Left hindlimb (tissue), 1 donor: ENCODE data around the gene GGACT.

Source experiments
- DNase-seq: peaks from one replicate; pipeline ENCODE4 v3.0.0-alpha.2; 2018

The GGACT gene

GRCh38 chr13:100510208-100510957, 78.2 kb downstream of the GGACT start:
- no peak for DNase-seq

DNA sequence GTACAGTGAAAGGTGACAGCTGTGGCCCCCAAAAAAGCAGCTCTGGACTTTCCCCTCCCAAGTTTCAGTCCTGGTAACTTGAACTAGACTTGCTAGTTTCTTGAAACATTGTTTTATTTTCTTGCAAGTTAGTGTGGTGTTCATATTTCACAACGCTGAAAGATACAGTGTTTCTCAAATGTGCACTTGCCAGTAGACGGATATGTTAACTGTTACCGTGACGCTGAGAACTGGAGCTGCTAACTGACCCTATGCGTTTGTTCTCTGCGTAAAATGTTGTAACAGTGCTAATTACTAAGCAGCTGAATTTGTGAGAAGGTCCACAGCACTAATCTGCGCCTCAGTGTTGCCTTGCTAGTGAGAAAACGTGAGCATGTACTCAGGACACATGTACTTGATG, 79.6 kb downstream of the GGACT start:
- DNase-seq: no peak

GRCh38 chr13:100508455-100508854, 80.1 kb downstream of the GGACT start:
- no peak for DNase-seq

- no peak for DNase-seq
Measured at GRCh38 chr13:100506600-100507422, 81.8 kb downstream of the GGACT start.

DNA sequence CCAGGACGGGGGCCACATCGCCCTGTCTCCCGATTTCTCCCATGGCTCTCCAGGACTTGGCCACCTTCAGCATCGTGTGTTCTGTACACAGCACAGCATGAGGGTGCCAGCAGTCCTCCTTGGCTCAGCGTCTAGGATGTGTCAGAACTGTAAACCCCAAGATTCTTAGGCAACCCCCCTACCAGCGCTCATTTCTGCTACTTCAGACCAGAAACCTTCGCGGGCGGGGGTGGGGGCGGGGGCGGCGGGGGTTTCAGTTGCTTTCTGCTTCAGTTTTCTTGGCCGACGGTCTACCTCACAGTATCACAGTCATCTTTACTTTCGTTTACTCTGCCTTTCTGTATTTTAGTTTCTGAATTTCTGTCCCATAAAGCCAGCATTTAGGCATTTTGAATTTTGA, 82.4 kb downstream of the GGACT start:
- no peak for DNase-seq

GRCh38 chr13:100503622-100504021, 85.0 kb downstream of the GGACT start:
- DNase-seq: no peak

- no peak for DNase-seq
Measured at GRCh38 chr13:100502446-100502845, 86.1 kb downstream of the GGACT start.

GRCh38 chr13:100497389-100497788, 91.2 kb downstream of the GGACT start:
- DNase-seq: no peak

GRCh38 chr13:100495455-100495854, 93.1 kb downstream of the GGACT start:
- no peak for DNase-seq

GRCh38 chr13:100493418-100493817, 95.2 kb downstream of the GGACT start:
- no peak for DNase-seq

GRCh38 chr13:100491164-100491842, 97.3 kb downstream of the GGACT start:
- DNase-seq: no peak

GRCh38 chr13:100490692-100491091, 97.9 kb downstream of the GGACT start:
- no peak for DNase-seq

- no peak for DNase-seq
Measured at GRCh38 chr13:100485265-100485664, 103.3 kb downstream of the GGACT start.

DNA sequence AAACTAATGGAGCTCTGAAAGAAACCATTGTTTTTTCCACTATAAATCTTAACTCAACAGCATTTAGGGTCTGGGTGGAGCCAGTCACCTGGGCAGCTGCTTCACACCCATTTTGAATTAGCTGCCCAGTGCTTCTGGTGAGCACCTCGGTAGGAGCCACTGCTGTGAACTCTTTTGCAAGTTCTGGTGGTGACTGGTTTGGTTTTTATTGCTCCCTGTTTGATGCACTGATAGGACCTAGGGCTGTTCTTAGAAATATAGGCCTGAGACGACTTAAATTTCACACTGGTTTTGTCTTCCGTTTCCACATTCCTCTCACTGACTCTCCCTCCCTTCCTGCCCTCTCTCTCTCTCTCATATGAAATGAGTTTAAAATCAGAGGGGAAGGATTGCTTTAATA, 103.9 kb downstream of the GGACT start:
- no peak for DNase-seq

DNA sequence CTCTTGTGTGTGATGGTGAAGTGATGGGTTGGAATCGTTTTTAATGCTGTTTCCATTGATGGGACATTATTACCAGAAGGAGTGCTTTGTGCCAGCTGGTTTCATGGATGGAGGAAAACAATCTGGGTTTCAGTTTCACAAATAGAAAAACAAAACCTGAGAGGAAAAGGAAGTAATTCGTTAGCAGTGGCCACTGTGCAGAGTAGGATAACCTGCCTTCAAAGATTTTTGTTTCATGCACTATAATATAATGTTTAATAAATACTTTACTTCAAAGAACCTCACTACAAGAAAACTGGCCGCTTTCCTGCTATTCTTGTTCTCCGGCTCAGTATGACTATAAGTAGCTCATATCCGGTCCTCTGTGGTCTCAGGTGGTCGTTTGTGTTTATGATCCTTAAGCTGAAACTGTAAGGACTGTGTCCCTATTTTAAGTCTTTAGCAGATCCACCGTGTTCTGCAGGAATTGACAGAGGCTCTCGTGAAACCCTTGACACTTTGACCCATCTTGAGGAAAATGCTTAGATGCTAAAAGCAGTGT, 104.7 kb downstream of the GGACT start:
- DNase-seq: no peak

GRCh38 chr13:100483139-100483538, 105.5 kb downstream of the GGACT start:
- no peak for DNase-seq

- no peak for DNase-seq
Measured at GRCh38 chr13:100480676-100481075, 107.9 kb downstream of the GGACT start.
